ENCODE results near the gene WDR31.
A peak's percentile ranks its signal among the peaks of the same experiment; 100 is the strongest.
"Not testable (repeated sequence)": the region's sequence is repeated elsewhere in the genome, so short reads cannot be mapped to it uniquely, and the experiment has no call there.

Gene WDR31

GRCh38 chr9:113368348-113368981, 28.4 kb upstream of the WDR31 start:
- DNase-seq = no peak

GRCh38 chr9:113365652-113366051, 25.6 kb upstream of the WDR31 start:
- DNase-seq = not testable (repeated sequence)

- DNase-seq = no peak
Measured at GRCh38 chr9:113364951-113365350, 24.9 kb upstream of the WDR31 start.

- no peak for DNase-seq
Measured at GRCh38 chr9:113363336-113363735, 23.3 kb upstream of the WDR31 start.

- DNase-seq = no peak
Measured at GRCh38 chr9:113361304-113362018, 21.4 kb upstream of the WDR31 start.

GRCh38 chr9:113360242-113360842, 20.3 kb upstream of the WDR31 start:
- DNase-seq = no peak

GRCh38 chr9:113359385-113359784, 19.3 kb upstream of the WDR31 start:
- no peak for DNase-seq

- no peak for DNase-seq
Measured at GRCh38 chr9:113356686-113357292, 16.7 kb upstream of the WDR31 start.

GRCh38 chr9:113355040-113355596, 15.0 kb upstream of the WDR31 start:
- DNase-seq = no peak

- no peak for DNase-seq
Measured at GRCh38 chr9:113352411-113352810, 12.3 kb upstream of the WDR31 start.

- no peak for DNase-seq
Measured at GRCh38 chr9:113352006-113352405, 11.9 kb upstream of the WDR31 start.

GRCh38 chr9:113350937-113351336, 10.9 kb upstream of the WDR31 start:
- no peak for DNase-seq

GRCh38 chr9:113350107-113350661, 10.1 kb upstream of the WDR31 start:
- no peak for DNase-seq

GRCh38 chr9:113349445-113350094, 9.5 kb upstream of the WDR31 start, which contains the start of gene BSPRY:
BSPRY (plus strand) TSS chr9:113349541; CDS start chr9:113349580, 39 bp downstream.
- DNase-seq = no peak

GRCh38 chr9:113349066-113349444, 9.0 kb upstream of the WDR31 start:
- no peak for DNase-seq

- DNase-seq = no peak
Measured at GRCh38 chr9:113348437-113348836, 8.4 kb upstream of the WDR31 start.

- no peak for DNase-seq
Measured at GRCh38 chr9:113345671-113346070, 5.6 kb upstream of the WDR31 start.

GRCh38 chr9:113345190-113345589, 5.1 kb upstream of the WDR31 start:
- no peak for DNase-seq

GRCh38 chr9:113343732-113344231, 3.7 kb upstream of the WDR31 start:
- DNase-seq = no peak

GRCh38 chr9:113341712-113342410, 1.8 kb upstream of the WDR31 start:
- no peak for DNase-seq

GRCh38 chr9:113337714-113338113, 2.4 kb downstream of the WDR31 start:
- DNase-seq = no peak

GRCh38 chr9:113331780-113332179, 8.3 kb downstream of the WDR31 start:
- peak; percentile 12 for DNase-seq
